ENCODE results near the gene PTPRZ1. TPM values are rescaled to one million over a fixed set of nuclear protein-coding genes. Genes with fewer than 3 reads are reported as not detected.

The PTPRZ1 gene
- total RNA-seq, 4 donors from 2014 or later: 0.75 to 1.1 (median 0.98) TPM; not detected in 1

DNA sequence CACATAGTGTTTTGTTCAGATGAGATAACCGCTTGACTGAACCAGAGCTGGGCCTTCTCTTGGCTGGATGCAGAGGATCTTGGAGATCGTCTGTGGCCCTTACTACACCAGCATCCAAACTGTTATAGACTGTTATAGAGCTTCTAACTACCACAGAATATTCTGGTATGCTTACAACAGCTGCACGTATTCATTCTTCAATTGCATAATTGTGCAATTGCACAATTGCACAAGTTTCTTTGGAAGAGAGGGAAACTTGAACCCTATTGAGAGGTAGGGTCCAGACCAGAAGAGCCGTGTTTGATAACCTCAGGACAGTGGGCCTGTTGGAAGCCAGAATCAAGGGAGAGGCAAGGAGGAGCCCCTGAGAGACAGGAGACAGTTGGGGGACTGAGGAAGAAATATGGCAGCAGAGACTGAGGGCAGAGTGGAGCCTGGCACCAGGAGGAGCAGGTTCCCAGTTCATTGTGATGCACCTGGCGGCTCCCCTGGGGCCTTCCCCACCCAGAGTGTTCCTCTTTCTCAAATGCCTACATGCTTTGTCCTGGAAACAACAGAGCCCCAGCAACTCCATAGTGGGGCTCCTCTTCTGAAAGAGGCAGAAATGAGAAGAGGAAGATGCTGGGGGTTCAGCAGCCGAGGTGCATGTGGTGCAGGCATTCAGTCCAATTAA, 64.1 kb downstream of the PTPRZ1 start:
- TF ChIP-seq, protein P1, sequence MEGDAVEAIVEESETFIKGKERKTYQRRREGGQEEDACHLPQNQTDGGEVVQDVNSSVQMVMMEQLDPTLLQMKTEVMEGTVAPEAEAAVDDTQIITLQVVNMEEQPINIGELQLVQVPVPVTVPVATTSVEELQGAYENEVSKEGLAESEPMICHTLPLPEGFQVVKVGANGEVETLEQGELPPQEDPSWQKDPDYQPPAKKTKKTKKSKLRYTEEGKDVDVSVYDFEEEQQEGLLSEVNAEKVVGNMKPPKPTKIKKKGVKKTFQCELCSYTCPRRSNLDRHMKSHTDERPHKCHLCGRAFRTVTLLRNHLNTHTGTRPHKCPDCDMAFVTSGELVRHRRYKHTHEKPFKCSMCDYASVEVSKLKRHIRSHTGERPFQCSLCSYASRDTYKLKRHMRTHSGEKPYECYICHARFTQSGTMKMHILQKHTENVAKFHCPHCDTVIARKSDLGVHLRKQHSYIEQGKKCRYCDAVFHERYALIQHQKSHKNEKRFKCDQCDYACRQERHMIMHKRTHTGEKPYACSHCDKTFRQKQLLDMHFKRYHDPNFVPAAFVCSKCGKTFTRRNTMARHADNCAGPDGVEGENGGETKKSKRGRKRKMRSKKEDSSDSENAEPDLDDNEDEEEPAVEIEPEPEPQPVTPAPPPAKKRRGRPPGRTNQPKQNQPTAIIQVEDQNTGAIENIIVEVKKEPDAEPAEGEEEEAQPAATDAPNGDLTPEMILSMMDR (IDR thresholded peaks at IDR 0.05; ENCODE audit: low read depth): no peak

DNA sequence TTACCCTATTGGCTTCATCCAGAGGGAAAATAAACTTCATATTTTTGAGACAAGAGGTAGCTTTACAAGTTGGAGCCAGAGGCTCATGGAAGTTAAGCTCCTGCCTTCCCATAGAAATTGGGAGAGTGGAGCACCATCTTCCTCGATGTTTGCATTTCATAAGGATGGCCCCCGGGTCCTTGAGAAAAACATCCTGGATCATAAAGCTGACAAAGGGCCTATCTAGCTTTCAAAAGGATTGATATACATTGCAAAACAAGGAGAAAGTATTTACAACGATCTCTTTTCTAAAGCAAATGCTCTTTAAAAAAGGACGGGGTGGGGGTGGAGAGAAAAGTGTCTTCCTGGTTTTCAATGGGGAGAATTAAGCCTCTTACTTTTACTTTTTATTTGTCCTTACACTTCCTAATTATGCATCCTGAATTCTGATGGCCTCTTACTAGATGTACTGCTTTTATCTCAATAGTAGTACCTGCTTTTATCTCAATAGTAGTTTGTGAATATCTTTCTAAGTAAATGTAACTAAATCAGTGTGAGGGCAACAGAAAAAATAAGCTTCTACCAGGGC, 65.6 kb downstream of the PTPRZ1 start:
- TF ChIP-seq, protein P1 (IDR thresholded peaks at IDR 0.05; ENCODE audit: low read depth): no peak

DNA sequence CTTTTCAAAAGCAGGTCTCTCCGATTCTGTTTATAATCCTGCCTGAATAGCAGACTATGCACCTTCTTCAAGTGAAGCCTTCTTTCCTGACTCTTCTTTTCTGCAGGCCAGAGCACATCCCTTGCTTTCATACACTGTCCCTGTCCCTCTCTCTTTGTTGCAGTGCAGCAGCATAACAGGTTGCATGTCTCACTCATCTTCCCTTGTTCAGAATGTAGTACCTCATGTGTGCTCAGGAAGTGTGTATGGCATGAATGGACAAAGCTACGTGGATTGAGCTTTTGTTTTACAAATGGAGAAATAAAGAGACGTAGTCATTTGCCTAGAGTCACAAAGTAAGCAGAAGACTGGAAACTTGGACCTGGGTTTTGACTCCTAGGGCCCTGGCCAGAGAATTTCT, 68.0 kb downstream of the PTPRZ1 start:
- TF ChIP-seq, protein P1 (IDR thresholded peaks at IDR 0.05; ENCODE audit: low read depth): no peak

DNA sequence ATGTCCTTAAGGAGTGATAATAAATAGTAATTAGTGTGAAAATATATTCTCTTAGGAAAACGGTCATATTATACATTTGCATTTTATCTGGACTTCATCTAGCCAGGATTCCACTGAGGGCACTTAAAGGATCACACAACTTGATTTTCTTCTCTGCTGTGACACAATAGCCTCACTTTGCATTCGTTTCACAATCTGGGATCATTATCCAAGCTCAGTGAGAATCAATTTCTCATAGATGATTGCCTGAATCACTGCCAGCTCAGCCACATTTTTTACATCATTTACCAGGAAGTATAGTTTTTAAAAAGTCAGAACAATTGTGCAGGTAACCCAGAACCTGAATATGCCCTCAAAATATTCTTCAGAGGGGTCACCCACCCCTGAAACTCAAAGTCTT, 68.9 kb downstream of the PTPRZ1 start:
- TF ChIP-seq, protein P1 (IDR thresholded peaks at IDR 0.05; ENCODE audit: low read depth): no peak

DNA sequence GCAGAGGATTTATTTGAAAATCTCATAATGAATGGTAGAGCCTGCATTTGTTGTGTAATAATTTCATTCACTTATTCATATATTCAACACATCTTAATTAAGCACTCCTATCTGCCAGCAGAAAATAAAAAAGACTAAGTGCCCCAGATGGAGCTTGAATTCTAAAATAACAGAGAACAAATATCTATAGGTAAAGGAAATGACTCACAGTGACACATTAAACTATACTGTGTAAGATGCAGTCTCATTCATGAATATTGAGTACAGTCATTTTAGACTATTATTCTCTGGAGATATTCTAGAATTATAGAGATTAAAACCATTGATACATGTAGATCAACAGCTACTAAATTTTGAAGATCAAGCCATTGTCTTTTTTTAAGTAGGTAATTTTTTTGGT, 72.1 kb downstream of the PTPRZ1 start:
- TF ChIP-seq, protein P1 (IDR thresholded peaks at IDR 0.05; ENCODE audit: low read depth): no peak

DNA sequence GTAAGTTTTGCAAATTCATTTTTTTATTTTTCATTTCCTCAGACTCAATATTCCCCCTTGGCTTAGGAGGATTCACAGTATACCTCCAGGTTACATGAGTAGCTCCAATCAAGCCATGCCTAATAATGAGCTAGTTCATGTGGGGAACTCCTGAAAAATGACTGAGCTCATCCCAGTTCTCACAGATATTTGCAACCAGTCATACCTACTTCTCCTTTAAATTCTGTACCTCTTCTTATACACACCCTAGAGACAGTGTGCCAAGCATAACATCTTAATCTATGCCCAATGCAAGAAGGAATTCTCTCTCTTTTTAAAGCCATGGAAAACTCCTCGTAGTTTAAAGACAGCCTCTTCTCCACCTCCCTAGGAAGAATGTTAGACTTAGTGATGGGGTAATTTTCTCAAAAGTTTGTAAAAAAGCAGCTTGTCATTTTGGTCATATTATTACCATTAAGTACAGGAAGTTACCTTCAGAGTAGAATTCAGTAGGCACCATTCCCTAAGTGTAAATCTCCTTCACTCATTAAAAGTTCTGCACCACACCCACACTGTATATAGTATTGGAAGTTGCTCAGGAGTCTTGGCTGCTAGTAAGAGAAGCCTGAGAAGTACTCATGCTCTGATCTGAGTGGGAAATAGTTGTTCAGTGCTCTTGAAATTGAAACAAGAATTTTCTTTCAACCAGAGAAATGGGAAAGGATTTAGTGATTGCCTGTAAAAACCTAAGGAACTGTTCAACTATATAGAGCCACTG, 72.7 kb downstream of the PTPRZ1 start:
- TF ChIP-seq, protein P1 (IDR thresholded peaks at IDR 0.05; ENCODE audit: low read depth): no peak

DNA sequence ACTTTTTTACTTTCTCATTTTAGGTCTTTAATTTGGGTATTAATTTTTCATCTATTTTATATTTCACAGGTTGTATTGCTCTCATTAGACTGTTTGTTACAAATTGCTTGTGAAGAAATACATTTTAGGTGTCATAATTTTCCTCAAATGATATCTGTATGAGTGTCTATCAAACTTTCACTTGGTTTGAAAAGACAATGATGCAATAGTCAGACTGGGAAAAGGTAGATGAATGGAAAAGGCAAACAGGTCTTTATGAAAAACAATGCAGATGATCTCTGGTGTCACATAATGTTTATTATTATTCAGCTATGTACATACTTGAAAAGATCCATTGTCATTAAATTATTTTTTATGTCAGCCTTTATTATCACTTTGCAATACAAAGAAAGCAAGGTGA, 80.2 kb downstream of the PTPRZ1 start:
- TF ChIP-seq, protein P1 (IDR thresholded peaks at IDR 0.05; ENCODE audit: low read depth): no peak
